ENCODE results near the gene FOLR1. TPM values are rescaled to one million over a fixed set of nuclear protein-coding genes. Genes with fewer than 3 reads are reported as not detected.

FOLR1 gene
- total RNA-seq, 1 experiment from 2014 or later = 4.8 TPM

DNA sequence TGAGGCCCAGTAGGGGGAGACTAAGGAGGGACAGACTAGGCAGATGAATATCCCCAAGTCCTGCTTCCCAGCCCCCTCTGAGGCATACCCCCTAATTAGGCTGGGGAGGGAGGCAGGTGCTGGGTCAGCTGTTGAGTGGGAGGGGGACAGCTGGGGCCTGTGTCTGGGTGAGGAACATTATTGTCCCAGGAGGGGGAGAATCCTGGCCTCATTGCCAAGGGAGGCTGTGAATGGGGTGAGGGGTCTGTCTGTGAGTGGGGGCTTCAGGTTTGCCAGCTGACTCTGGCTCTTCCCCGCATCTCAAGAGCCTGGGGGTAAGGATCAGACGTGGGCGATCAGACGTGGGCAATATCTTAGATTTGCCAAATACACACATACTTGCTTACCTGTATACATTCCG is 34.8 kb downstream of the FOLR1 start:
- H3K4me1 ChIP-seq (ENCODE audit: control insufficient read depth in 1 of 2, insufficient read depth in 2 of 2, low read length in 2 of 2) = peaks cover 17 to 32% of the 10 kb centered on the region in 2 experiments
- ATAC-seq (no peak), DNase-seq (ENCODE audit: low read depth, low spot score) (no peak)
- intact Hi-C loops (cut with micrococcal nuclease) = loop anchor here (10.0 kb wide), 1 partner anchor 208 kb away; the partner anchor contains the start of gene CLPB
- no peak overlapping the region for H3K9ac ChIP-seq (ENCODE audit: low read length)
- RAD21 ChIA-PET (ENCODE audit: low non-redundant PET in 1 of 2, low total read pairs in 2 of 2, uncharacterized antibody in 2 of 2, unreplicated experiment in 2 of 2) = no interaction called here
- peaks cover 9 to 20% of the 10 kb centered on the region in 2 experiments; a peak in 2 of 4 replicates for H3K36me3 ChIP-seq (ENCODE audit: control insufficient read depth in 1 of 2, insufficient read depth in 2 of 2, low read length in 2 of 2)
- H3K9me2 ChIP-seq (ENCODE audit: insufficient read depth) = no peaks in the 10 kb centered on the region
- no peaks in the 10 kb centered on the region for H4K20me1 ChIP-seq (ENCODE audit: insufficient read depth)
- H3K9me3 ChIP-seq (ENCODE audit: control insufficient read depth in 1 of 2, insufficient read depth in 1 of 2, low read depth in 1 of 2, low read length in 2 of 2) = no peaks in the 10 kb centered on the region
- no peaks in the 10 kb centered on the region for H3K27me3 ChIP-seq (ENCODE audit: insufficient read depth, low read length)
- no peak overlapping the region for H2AFZ ChIP-seq (ENCODE audit: low read depth, low read length, poor library complexity, severe bottlenecking)
- H3K79me2 ChIP-seq (ENCODE audit: insufficient read depth, low read length) = peaks cover 10% of the 10 kb centered on the region; the same call in 1 of the 2 replicates
- no TSS peak for BruUV-seq (replicated peaks)
- TF ChIP-seq EZH2phosphoT487 (IDR thresholded peaks at IDR 0.05; ENCODE audit: borderline replicate concordance) (no peak), ELF1 (IDR thresholded peaks at IDR 0.05; ENCODE audit: borderline replicate concordance, low read depth) (no peak), CEBPB (IDR thresholded peaks at IDR 0.05; ENCODE audit: low read depth) (no peak), SIN3A (IDR thresholded peaks at IDR 0.05; ENCODE audit: low read depth) (no peak), YY1 (IDR thresholded peaks at IDR 0.05; ENCODE audit: extremely low read depth, insufficient replicate concordance, low read depth, low read length) (no peak), ZFX (IDR thresholded peaks at IDR 0.05) (no peak), POLR2A (IDR thresholded peaks at IDR 0.05; ENCODE audit: borderline replicate concordance, extremely low read depth, insufficient read depth, insufficient read length) (no peak), ZNF274 (IDR thresholded peaks at IDR 0.05; ENCODE audit: low read depth, low read length) (no peak)
- no peak overlapping the region for H3K4me2 ChIP-seq (ENCODE audit: low read length)
- POLR2A ChIA-PET = no interaction called here
- no peak overlapping the region for H3K27ac ChIP-seq (ENCODE audit: low read depth, low read length)
- CTCF ChIA-PET = interaction anchor here (1.0 to 1.4 kb wide), 3 partner anchors 12 to 205 kb away, joined by 3 to 5 read pairs (median 3); no protein-coding TSS in a partner anchor
- no peak overlapping the region for H3K4me3 ChIP-seq (replicated peaks in 1 of 2; ENCODE audit: low read depth in 1 of 2, low read length in 2 of 2)

DNA sequence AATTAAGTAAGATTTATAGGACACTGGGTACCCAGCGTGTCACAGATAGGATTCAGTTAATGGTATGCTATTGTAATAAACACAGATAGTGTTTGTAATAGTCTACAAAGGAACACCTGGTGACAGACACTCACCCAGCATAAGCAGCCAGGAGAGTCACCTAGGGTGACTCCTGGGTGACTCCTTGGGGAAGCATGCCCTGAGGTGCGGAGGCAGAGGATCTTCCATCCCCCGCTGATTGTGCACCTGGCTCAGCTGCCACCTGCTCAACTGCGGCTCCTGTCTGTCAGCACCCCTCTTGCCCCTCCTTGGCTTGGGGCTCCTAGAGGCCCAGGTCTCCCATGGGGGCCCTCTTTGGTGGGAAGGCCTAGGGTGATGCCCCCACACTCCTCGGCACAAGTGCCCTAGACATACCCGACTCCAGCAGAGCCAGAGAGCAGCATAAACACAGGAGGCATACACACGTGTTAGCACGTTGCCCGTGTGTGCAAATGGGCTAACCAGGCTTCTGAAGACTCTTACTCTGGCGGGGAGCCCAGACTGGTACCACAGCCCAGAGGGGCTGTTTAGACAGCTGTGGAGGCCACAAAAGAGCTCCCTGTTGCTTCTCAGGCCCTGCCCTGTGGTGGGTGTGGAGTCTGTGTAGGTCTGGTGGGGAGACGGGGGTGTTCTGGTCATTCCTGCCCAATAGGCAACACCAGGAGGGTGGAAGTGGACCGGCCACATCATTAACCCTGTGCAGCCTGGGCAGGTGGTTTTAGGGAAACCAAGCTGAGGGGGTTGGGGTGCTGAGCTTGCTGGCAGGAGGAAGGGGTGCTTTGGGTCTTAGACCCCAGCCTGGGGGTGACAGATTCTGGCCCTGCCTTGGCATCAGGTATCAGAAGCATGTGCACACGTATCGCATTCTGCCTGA is 35.6 kb downstream of the FOLR1 start:
- Histone ChIP-seq H3K9me3 (ENCODE audit: control insufficient read depth in 1 of 2, insufficient read depth in 1 of 2, low read depth in 1 of 2, low read length in 2 of 2) (no peaks in the 10 kb centered on the region), H3K27ac (ENCODE audit: low read depth, low read length) (no peak overlapping the region), H3K4me2 (ENCODE audit: low read length) (no peak overlapping the region), H2AFZ (ENCODE audit: low read depth, low read length, poor library complexity, severe bottlenecking) (no peak overlapping the region), H3K4me3 (replicated peaks in 1 of 2; ENCODE audit: low read depth in 1 of 2, low read length in 2 of 2) (no peak overlapping the region), H4K20me1 (ENCODE audit: insufficient read depth) (no peaks in the 10 kb centered on the region), H3K79me2 (ENCODE audit: insufficient read depth, low read length) (peaks cover 10% of the 10 kb centered on the region; the same call in 1 of the 2 replicates), H3K27me3 (ENCODE audit: insufficient read depth, low read length) (no peaks in the 10 kb centered on the region), H3K9ac (ENCODE audit: low read length) (no peak overlapping the region), H3K36me3 (ENCODE audit: control insufficient read depth in 1 of 2, insufficient read depth in 2 of 2, low read length in 2 of 2) (peaks cover 9 to 20% of the 10 kb centered on the region in 2 experiments; a peak in 3 of 4 replicates), H3K9me2 (ENCODE audit: insufficient read depth) (no peaks in the 10 kb centered on the region), H3K4me1 (ENCODE audit: control insufficient read depth in 1 of 2, insufficient read depth in 2 of 2, low read length in 2 of 2) (peaks cover 10 to 25% of the 10 kb centered on the region in 2 experiments)
- intact Hi-C loops (cut with micrococcal nuclease) = loop anchor here (10.0 kb wide), 1 partner anchor 207 kb away; the partner anchor contains the start of gene CLPB
- POLR2A ChIA-PET = no interaction called here
- RAD21 ChIA-PET (ENCODE audit: low non-redundant PET in 1 of 2, low total read pairs in 2 of 2, uncharacterized antibody in 2 of 2, unreplicated experiment in 2 of 2) = no interaction called here
- no peak for ATAC-seq
- no peak for DNase-seq (ENCODE audit: low read depth, low spot score)
- CTCF ChIA-PET = interaction anchor here (1.0 to 1.4 kb wide), 4 partner anchors 10 to 204 kb away, joined by 3 to 5 read pairs (median 4); no protein-coding TSS in a partner anchor
- no TSS peak for BruUV-seq (replicated peaks)
- TF ChIP-seq, protein P1, sequence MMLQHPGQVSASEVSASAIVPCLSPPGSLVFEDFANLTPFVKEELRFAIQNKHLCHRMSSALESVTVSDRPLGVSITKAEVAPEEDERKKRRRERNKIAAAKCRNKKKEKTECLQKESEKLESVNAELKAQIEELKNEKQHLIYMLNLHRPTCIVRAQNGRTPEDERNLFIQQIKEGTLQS (IDR thresholded peaks at IDR 0.05) = no peak
- TF ChIP-seq JUND (IDR thresholded peaks at IDR 0.05) (no peak), CEBPB (IDR thresholded peaks at IDR 0.05; ENCODE audit: low read depth) (no peak), ZNF274 (IDR thresholded peaks at IDR 0.05; ENCODE audit: low read depth, low read length) (no peak), SIN3A (IDR thresholded peaks at IDR 0.05; ENCODE audit: low read depth) (no peak)

All from HCT116 (cell line).